GM19372 (cell line): ENCODE results near the gene CNGA2.

Source experiments
- ATAC-seq: cut with Tn5 transposase; IDR thresholded peaks from one replicate; pipeline ENCODE4 v1.9.1; 2021; ENCODE audit warnings: mild to moderate bottlenecking, low read depth, moderate library complexity; ENCODE audit not compliant: unreplicated experiment

Gene CNGA2

GRCh38 chrX:151746502-151746901 lies 12.0 kb downstream of the CNGA2 start:
- no peak for ATAC-seq

GRCh38 chrX:151750511-151750910 lies 16.0 kb downstream of the CNGA2 start:
- no peak for ATAC-seq

GRCh38 chrX:151752847-151753246 lies 18.3 kb downstream of the CNGA2 start:
- no peak for ATAC-seq

DNA sequence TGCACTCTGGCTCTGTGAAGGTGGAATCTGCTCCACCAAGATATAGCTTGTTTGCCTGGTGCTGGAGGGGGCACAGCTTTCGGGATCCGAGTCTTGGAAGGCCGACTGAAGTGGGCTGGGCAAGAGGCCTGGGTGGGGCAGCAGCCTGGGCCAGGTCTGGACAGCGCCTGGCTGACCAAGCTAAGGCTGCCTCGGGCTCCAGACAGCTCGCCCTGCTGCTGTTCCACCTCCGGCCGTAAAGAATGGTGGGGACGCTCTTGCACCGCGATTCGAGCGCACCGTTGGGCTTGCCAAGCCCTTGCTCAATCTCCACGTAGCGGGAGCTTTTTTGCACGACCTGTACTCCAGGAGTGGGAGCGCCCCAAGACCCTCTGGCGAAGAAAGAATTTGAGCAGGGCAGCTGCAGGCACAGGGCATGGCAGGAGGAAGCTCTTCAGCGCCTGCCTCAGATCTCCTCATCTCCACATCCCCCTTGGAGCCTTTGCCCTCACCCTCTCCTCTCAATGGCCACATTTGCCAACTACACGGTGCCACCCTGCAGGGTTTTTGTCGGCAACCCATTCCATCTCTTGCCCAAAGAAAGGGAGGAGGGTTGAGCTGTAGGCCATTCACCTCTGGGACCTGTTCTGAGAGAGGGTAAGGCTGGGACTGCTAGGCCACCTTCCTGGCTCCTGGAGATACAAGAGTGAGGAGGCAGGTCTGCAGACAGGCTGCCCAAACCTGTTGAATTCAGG lies 18.9 kb downstream of the CNGA2 start:
- no peak for ATAC-seq

DNA sequence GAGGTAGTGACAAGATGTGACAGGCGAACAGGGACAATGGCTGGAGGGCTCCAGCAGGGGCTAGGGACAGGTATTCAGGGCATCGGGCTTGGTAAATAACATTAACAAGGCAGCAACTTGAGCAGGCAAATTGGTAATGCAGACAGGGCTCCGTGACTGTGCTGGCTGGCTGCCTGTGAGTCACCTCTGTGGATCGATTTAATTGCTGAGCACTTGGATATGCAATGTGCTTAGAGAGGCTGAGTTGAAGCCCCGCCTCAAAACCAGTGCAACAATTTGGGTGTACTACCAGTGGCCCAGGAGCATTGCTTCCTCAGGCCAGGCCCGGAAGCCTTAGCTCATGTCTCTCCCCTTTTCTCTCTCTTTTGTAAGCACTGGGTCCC lies 19.5 kb downstream of the CNGA2 start:
- ATAC-seq: no peak

DNA sequence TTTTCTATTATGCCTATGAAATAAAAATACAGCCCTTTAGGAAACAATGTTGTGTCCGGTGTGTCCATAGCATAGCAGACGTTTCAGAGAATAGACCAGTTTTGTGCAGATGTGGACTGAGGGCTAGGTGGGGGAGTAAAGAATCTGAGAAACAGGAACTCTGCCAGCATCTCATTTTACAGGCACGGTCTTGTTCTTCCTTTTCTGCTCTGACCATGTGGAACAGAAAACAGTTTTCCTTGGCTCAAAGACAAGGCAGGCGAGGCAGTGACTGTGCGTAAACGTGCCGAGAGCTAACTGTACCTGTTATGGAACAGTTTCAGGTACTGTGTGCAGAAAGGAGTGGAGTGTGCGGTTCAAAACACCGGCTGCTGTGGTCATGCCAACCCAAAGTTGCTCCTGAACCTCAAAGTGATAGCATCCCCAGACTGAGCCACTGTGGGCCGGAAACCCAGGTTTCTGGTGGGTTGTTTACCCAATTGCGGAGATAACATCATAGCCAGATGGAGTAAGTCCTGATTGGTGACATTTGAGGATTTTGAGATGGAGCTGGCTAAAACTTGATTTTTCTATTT lies 20.2 kb downstream of the CNGA2 start:
- ATAC-seq: no peak

GRCh38 chrX:151759041-151759708 lies 24.6 kb downstream of the CNGA2 start:
- no peak for ATAC-seq

DNA sequence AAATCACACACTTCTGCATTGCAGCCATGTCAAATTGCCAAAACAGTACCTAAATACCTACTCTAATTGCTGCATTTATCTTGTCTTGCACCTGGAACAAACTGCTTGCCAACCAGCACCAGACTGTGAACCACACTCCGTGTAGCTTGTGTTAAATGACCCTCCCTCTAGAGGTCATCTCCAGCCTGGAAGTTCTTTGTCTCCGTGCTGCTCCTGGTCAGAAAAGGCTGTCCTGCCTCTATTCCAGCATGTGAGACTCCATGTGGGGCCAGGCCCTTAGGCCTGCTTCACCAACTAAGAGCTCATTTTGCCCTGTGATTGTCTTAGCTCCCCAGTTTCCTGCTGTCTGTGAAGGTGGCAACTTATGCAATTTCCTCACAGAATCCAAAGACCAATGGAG lies 28.3 kb downstream of the CNGA2 start:
- no peak for ATAC-seq

- no peak for ATAC-seq
These were observed 29.2 kb downstream of the CNGA2 start for GRCh38 chrX:151763711-151764110.

GRCh38 chrX:151765026-151765425 lies 30.5 kb downstream of the CNGA2 start:
- ATAC-seq: no peak

GRCh38 chrX:151771726-151772125 lies 37.2 kb downstream of the CNGA2 start:
- no peak for ATAC-seq

GRCh38 chrX:151773434-151773833 lies 38.9 kb downstream of the CNGA2 start:
- ATAC-seq: no peak

GRCh38 chrX:151774421-151774820 lies 39.9 kb downstream of the CNGA2 start:
- no peak for ATAC-seq

DNA sequence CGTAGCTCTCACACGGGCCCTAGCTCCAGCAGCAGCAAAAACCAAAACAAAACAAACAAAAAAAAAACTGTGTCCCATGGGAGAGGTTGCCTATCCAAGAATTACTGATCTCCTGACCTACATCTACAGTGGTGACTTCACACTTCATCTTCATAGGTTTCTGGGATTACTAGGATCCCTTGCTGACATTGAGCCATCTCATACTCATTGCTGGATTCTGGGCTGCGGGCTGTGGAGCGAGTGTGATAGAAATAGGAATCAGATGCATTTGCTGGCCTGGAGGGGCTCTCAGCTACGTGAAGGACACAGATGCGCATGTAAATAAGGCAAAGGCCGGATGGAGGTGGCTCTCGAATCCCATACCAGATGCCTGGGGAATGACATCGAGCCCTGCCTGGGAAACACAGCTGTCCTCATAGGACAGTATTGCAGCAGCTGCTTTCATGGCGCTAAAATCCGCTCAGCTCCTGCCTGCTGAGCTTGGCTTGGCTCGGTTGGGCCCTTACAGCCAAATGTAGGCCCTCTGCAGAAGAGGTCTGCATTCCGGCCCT lies 41.7 kb downstream of the CNGA2 start:
- ATAC-seq: no peak

DNA sequence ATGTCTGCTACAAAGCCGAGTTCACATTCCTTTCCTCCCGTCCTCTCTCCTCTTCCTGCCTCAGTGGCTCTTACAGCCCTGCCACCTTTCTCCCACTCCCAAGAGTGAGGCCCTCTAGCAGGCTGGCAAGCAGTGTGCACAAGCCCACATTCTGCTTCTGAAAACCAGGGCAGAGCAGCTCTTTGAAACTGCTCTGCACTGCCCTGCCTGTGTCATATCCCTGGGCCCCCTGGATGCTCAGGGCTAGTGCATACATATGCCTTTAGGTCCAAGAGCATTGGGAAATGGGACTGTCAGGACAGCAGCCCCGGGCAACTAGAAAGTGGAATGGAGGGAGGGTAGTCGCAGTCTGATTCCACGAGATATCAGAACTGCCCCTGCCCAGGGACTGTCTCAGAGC lies 42.4 kb downstream of the CNGA2 start:
- ATAC-seq: no peak

GRCh38 chrX:151779258-151779657 lies 44.7 kb downstream of the CNGA2 start:
- ATAC-seq: no peak

- no peak for ATAC-seq
These were observed 46.1 kb downstream of the CNGA2 start for GRCh38 chrX:151780621-151781020.

GRCh38 chrX:151789179-151789800 lies 54.7 kb downstream of the CNGA2 start:
- ATAC-seq: no peak

DNA sequence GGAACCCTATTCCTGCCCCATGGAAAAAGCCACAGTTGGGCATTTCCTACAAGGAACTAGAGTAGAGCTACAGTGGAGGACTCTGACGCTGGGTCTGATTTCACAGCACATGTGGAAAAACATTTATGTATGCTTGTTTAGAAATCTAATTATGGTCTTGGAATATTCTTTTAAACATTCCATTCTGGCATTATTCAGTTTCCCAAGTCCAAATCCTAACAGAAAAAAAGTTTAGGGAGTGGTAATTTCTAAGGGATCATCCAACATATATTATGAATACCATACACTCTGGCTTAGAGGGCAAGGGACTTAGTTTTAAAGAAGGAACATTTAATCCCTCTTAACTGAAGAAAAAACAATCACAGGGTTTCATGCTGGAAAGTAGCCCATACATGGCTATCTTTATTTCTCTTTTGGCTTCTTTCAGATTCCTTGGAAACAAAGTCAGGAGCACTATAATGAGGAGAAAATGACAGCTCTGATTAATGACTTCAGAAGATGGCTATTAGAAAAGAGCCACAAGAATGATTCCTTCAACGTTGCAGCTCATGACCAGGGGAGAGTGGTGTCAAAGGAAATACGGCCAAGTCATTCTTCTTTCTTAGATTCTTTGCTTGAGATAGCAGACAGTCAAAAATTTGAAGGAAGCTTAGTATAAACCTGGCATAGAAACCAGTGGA lies 56.1 kb downstream of the CNGA2 start:
- ATAC-seq: no peak

DNA sequence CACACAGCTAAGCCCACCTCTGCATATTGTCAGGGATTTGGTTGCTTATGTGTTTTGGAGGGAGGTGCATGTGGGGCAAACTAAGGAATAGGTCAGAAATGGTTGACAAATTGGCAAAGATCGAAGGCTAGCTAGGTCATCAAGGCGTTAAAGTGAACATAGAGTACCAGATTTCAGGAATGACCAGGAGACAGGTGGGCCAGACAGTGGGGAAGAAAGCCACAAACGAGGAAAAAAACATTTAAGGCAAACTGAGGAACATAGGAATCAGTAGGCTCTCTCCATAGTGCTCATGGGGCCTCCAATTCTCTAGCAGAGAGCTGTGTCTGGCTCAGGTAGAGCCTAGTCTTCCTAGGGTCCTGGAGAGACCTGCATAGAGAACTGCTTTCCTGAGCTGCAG lies 57.4 kb downstream of the CNGA2 start:
- ATAC-seq: no peak

DNA sequence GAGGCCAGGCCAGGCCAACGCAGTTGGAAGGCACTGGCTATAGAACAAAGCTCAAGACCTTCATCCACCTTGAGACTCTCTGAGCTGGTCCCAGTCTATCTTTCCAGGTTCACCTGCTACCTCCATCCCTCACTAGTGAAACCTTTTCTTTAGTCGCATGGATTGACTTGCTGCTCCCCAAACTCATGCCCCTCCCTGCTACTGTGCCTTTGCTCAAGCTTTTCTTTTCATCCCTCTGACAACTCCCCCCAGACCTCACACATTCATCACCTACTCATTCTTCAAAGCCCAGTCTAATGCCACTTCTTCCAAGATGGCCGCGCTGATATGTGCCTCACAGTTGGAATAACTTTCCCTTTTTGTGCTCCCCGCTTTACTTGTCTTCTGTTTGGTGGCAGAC lies 58.0 kb downstream of the CNGA2 start:
- ATAC-seq: no peak
